Activated gamma-delta T cell treated with anti-CD3 and anti-CD28 coated beads, Interleukin-2, amount 50 U/mL, for 16 hours (primary cell): ENCODE results near the gene RNF7.
A peak's percentile ranks its signal among the peaks of the same experiment; 100 is the strongest.
"Not testable (repeated sequence)": the region's sequence is repeated elsewhere in the genome, so short reads cannot be mapped to it uniquely, and the experiment has no call there.

Experiments
- DNase-seq: peaks from one replicate; pipeline ENCODE4 v3.0.0-alpha.2; 2020; ENCODE audit warnings: low read depth

RNF7 gene

GRCh38 chr3:141735770-141736465, 2.2 kb upstream of the RNF7 start:
- no peak for DNase-seq

- no peak for DNase-seq
Measured at GRCh38 chr3:141737093-141737492, 1.0 kb upstream of the RNF7 start.

GRCh38 chr3:141737678-141738021, 448 bp upstream of the RNF7 start:
- no peak for DNase-seq

- peak; percentile 2 for DNase-seq
Measured at GRCh38 chr3:141738891-141739363, 829 bp downstream of the RNF7 start.

- no peak for DNase-seq
Measured at GRCh38 chr3:141739731-141740130, 1.6 kb downstream of the RNF7 start.

- no peak for DNase-seq
Measured at GRCh38 chr3:141740349-141740748, 2.3 kb downstream of the RNF7 start.

- DNase-seq: no peak
Measured at GRCh38 chr3:141743305-141743704, 5.2 kb downstream of the RNF7 start.

GRCh38 chr3:141746962-141747361, 8.9 kb downstream of the RNF7 start:
- DNase-seq: no peak

- no peak for DNase-seq
Measured at GRCh38 chr3:141753399-141753798, 15.3 kb downstream of the RNF7 start.

GRCh38 chr3:141754032-141754431, 15.9 kb downstream of the RNF7 start:
- DNase-seq: no peak

GRCh38 chr3:141762552-141762951, 24.5 kb downstream of the RNF7 start:
- not testable (repeated sequence) for DNase-seq

- DNase-seq: no peak
Measured at GRCh38 chr3:141763088-141763750, 25.1 kb downstream of the RNF7 start, which contains the start of gene GRK7. Gene GRK7, plus strand, starts transcription at chr3:141763408. Its CDS starts 14,877 bp downstream, at chr3:141778285.

GRCh38 chr3:141764045-141764444, 25.9 kb downstream of the RNF7 start:
- DNase-seq: no peak

GRCh38 chr3:141764465-141764864, 26.4 kb downstream of the RNF7 start:
- DNase-seq: no peak

GRCh38 chr3:141764986-141765385, 26.9 kb downstream of the RNF7 start:
- no peak for DNase-seq

GRCh38 chr3:141767066-141767465, 29.0 kb downstream of the RNF7 start:
- no peak for DNase-seq

GRCh38 chr3:141769221-141769894, 31.3 kb downstream of the RNF7 start:
- no peak for DNase-seq

GRCh38 chr3:141773676-141774075, 35.6 kb downstream of the RNF7 start:
- DNase-seq: no peak

- DNase-seq: no peak
Measured at GRCh38 chr3:141776376-141776775, 38.3 kb downstream of the RNF7 start.

- no peak for DNase-seq
Measured at GRCh38 chr3:141776885-141777284, 38.8 kb downstream of the RNF7 start.

- DNase-seq: no peak
Measured at GRCh38 chr3:141777957-141778813, 40.1 kb downstream of the RNF7 start.

GRCh38 chr3:141779667-141780066, 41.6 kb downstream of the RNF7 start:
- DNase-seq: no peak
